HepG2 (cell line): ENCODE results near the gene FOXR1. TPM values are rescaled to one million over a fixed set of nuclear protein-coding genes. Genes with fewer than 3 reads are reported as not detected.

ENCODE experiments used
- ATAC-seq: fragments of 200-7000 bp; cut with Tn5 transposase; 3 replicates; pipeline ENCODE4 v1.9.1; 2020; ENCODE audit warnings: mild to moderate bottlenecking, moderate library complexity
- BruUV-seq: library from RNA; stranded (reverse); fragments of 400-500 nt; replicated peaks from 2 replicates; lab custom pipeline; 2021; lab: Mats Ljungman, UMichigan
- CTCF ChIA-PET: fragments of 300-600 bp; formaldehyde crosslinking; extraction: SDS; loops from one replicate; lab custom pipeline; 2021; ENCODE audit warnings: low total read pairs, inconsistent platforms, low intra/inter-chr PET ratio; lab: Yijun Ruan, JAX
- POLR2A ChIA-PET: fragments of 350-600 bp; sonication (Branson Sonifier 250); formaldehyde crosslinking; loops from one replicate; lab custom pipeline; 2020; ENCODE audit warnings: antibody characterized with exemption, inconsistent platforms; lab: Yijun Ruan, JAX
- DNase-seq: peaks from one replicate; pipeline ENCODE4 v3.0.0-alpha.2; 2015; ENCODE audit warnings: low spot score
- FAIRE-seq: peaks from 3 replicates; lab custom pipeline; 2011; peaks lifted over from hg19 to GRCh38; lab: Jason Lieb, UNC
- H2AFZ ChIP-seq: one replicate; pipeline ENCODE4 v1.6.1; 2011; ENCODE audit warnings: low read length, inconsistent platforms
- H3K27ac ChIP-seq: fragments of 300-600 bp; 3 replicates; pipeline ENCODE4 v1.8.0; 2011; ENCODE audit warnings: mixed run types, mild to moderate bottlenecking, mixed read lengths, low read length, inconsistent platforms; ENCODE audit not compliant: insufficient read depth; ENCODE audit errors: extremely low read length
- H3K27me3 ChIP-seq, 2 experiments: fragments of 200-600 bp in 1 of 2; 2 replicates in 1 of 2; 3 replicates in 1 of 2; pipeline versions ENCODE4 v1.6.0 to v1.8.0; 2011; ENCODE audit warnings: low read length in 2 of 2, mild to moderate bottlenecking in 2 of 2, moderate library complexity in 2 of 2, inconsistent platforms in 1 of 2; ENCODE audit not compliant: insufficient read depth in 2 of 2, control insufficient read depth in 1 of 2
- H3K36me3 ChIP-seq, 2 experiments: fragments of 200-600 bp in 1 of 2; replicated peaks in 1 of 2; 2 replicates in 1 of 2; 3 replicates in 1 of 2; pipeline versions ENCODE4 v1.5.1 to v1.8.0; 2011; ENCODE audit warnings: low read length in 2 of 2, inconsistent platforms in 1 of 2; ENCODE audit not compliant: insufficient read depth in 2 of 2, control insufficient read depth in 1 of 2
- H3K4me1 ChIP-seq: 2 replicates; pipeline ENCODE4 v1.5.1; 2012; ENCODE audit warnings: low read length, inconsistent platforms; ENCODE audit not compliant: insufficient read depth
- H3K4me2 ChIP-seq: 2 replicates; pipeline ENCODE4 v1.6.0; 2011; ENCODE audit warnings: low read depth, low read length, inconsistent platforms
- H3K4me3 ChIP-seq, 3 experiments: fragments of 200-600 bp in 1 of 3; sonication (generic), shearing (Covaris generic) in 1 of 3; replicated peaks in 1 of 3; 2 replicates each; pipeline ENCODE4 v1.5.1; 2011 to 2016; ENCODE audit warnings: low read length in 3 of 3, inconsistent platforms in 2 of 3, low read depth in 2 of 3, mild to moderate bottlenecking in 2 of 3, control low read depth in 1 of 3, mixed read lengths in 1 of 3; ENCODE audit not compliant: insufficient read depth in 1 of 3
- H3K79me2 ChIP-seq: one replicate; pipeline ENCODE4 v1.6.1; 2011; ENCODE audit warnings: low read length, inconsistent platforms; ENCODE audit not compliant: insufficient read depth
- H3K9ac ChIP-seq: 2 replicates; pipeline ENCODE4 v1.6.0; 2011; ENCODE audit warnings: mild to moderate bottlenecking, low read depth, low read length, inconsistent platforms; ENCODE audit not compliant: insufficient read depth
- H3K9me3 ChIP-seq: 2 replicates; pipeline ENCODE4 v1.5.1; 2012; ENCODE audit warnings: mild to moderate bottlenecking, low read length
- H4K20me1 ChIP-seq: 2 replicates; pipeline ENCODE4 v1.6.0; 2011; ENCODE audit warnings: inconsistent platforms, mild to moderate bottlenecking, low read length, moderate library complexity; ENCODE audit not compliant: insufficient read depth
- ATF6 ChIP-seq: sonication (generic); formaldehyde crosslinking; conservative IDR thresholded peaks from 2 replicates; pipeline ENCODE4 v1.4.0; 2020; ENCODE audit warnings: missing genetic modification reagents
- BATF2 ChIP-seq: sonication (generic); formaldehyde crosslinking; IDR thresholded peaks from 2 replicates; pipeline ENCODE4 v1.8.0; 2022; ENCODE audit warnings: mild to moderate bottlenecking, missing genetic modification reagents, moderate library complexity
- ISX ChIP-seq: sonication (generic); formaldehyde crosslinking; conservative IDR thresholded peaks from 2 replicates; pipeline ENCODE4 v1.5.0; 2020; ENCODE audit warnings: missing genetic modification reagents
- NFKBIZ ChIP-seq: IDR thresholded peaks from 2 replicates; pipeline ENCODE4 v1.6.1; 2018; ENCODE audit warnings: missing genetic modification reagents, missing compliant biosample characterization
- THAP11 ChIP-seq: IDR thresholded peaks from 2 replicates; pipeline ENCODE4 v1.6.1; 2016; ENCODE audit warnings: missing biosample characterization, missing genetic modification reagents
- ZNF768 ChIP-seq: sonication (generic); formaldehyde crosslinking; IDR thresholded peaks from 2 replicates; pipeline ENCODE4 v1.4.0; 2020; ENCODE audit warnings: missing genetic modification reagents
- WGBS: methylation state at CpG from one replicate; pipeline ENCODE4 v1.1.6; 2017; ENCODE audit warnings: low lambda C conversion rate; 5-methylcytosine and 5-hydroxymethylcytosine counted together
- in situ Hi-C: cut with HindIII; loops from 2 replicates; pipeline ENCODE4 v1.10.0; 2017; ENCODE audit warnings: low pct_unique_long_range_greater_than_20kb; ENCODE audit not compliant: extremely low pct_ligation_motif_present
- intact Hi-C: fragments of 100-400 bp; cut with micrococcal nuclease; formaldehyde crosslinking; loops from one replicate; pipeline ENCODE4 v1.10.0; 2022; ENCODE audit not compliant: unreplicated experiment
- polyA plus RNA-seq, 8 experiments: library from polyadenylated mRNA; depleted of rRNA in 3 of 8; stranded (reverse) in 7 of 8; unstranded in 1 of 8; fragments of >200 nt; fragmentation: Illumina TruSeq in 4 of 8; extraction: Trizol in 4 of 8; gene quantifications; 2 replicates each; pipeline versions ENCODE4 v1.2.1 to v1.2.3, GENCODE V29; 2011 to 2016; ENCODE audit warnings: low read depth in 4 of 8, missing spikeins in 1 of 8, mixed read lengths in 1 of 8; ENCODE audit not compliant: insufficient read depth in 1 of 8
- total RNA-seq, 5 experiments: library from RNA; depleted of rRNA; stranded (reverse); fragments of >200 nt; fragmentation: Illumina TruSeq; extraction: Trizol; gene quantifications; 2 replicates each; pipeline ENCODE4 v1.2.3, GENCODE V29; 2016; ENCODE audit warnings: low read depth in 1 of 5

FOXR1 gene
- total and polyA plus RNA-seq, 2 of the 13 experiments (the other 11 are each of a cell fraction or from before 2014, with no cell fraction given), result not detected

- CTCF ChIA-PET, result no interaction called here
- H3K9me3 ChIP-seq, result no peaks in the 10 kb centered on the region
- no peak for FAIRE-seq
- H4K20me1 ChIP-seq, result no peaks in the 10 kb centered on the region
- no peak for DNase-seq
- H3K79me2 ChIP-seq, result no peaks in the 10 kb centered on the region
- no peak for ATAC-seq
- no peak overlapping the region for H3K27ac ChIP-seq
- TF ChIP-seq ZNF768 (CRISPR knock-in tag) (no peak), THAP11 (CRISPR knock-in tag) (no peak), ISX (CRISPR knock-in tag) (no peak), ATF6 (no peak), BATF2 (CRISPR knock-in tag) (no peak), NFKBIZ (CRISPR knock-in tag) (no peak)
- no peak overlapping the region for H3K9ac ChIP-seq
- H3K4me3 ChIP-seq, result no peak overlapping the region
- in situ Hi-C loops (no loop called here), intact Hi-C loops (no loop called here)
- no peak overlapping the region for H3K4me2 ChIP-seq
- POLR2A ChIA-PET, result no interaction called here
- no peaks in the 10 kb centered on the region for H3K36me3 ChIP-seq
- peaks cover 0 to 5% of the 10 kb centered on the region in 2 experiments; a peak in 2 of 5 replicates for H3K27me3 ChIP-seq
- WGBS, result 97% methylated on average over 2 of the region's 2 CpGs
- H3K4me1 ChIP-seq, result no peaks in the 10 kb centered on the region
- no peak overlapping the region for H2AFZ ChIP-seq
- BruUV-seq, result no TSS peak
Observed at GRCh38 chr11:118973985-118974384, 2.4 kb downstream of the FOXR1 start.
